ENCODE data around the gene ACTR10.

- TF ChIP-seq ZNF677 (tag by site-specific recombination; IDR thresholded peaks at IDR 0.05): no peak
- no peak for TF ChIP-seq CTCF (tag by site-specific recombination; IDR thresholded peaks at IDR 0.05)
- TF ChIP-seq ZNF239 (tag by site-specific recombination; IDR thresholded peaks at IDR 0.05): no peak
Measured at GRCh38 chr14:58258156-58258555, 58.2 kb downstream of the ACTR10 start.
